ENCODE data around the gene DPYSL5.

The DPYSL5 gene

DNA sequence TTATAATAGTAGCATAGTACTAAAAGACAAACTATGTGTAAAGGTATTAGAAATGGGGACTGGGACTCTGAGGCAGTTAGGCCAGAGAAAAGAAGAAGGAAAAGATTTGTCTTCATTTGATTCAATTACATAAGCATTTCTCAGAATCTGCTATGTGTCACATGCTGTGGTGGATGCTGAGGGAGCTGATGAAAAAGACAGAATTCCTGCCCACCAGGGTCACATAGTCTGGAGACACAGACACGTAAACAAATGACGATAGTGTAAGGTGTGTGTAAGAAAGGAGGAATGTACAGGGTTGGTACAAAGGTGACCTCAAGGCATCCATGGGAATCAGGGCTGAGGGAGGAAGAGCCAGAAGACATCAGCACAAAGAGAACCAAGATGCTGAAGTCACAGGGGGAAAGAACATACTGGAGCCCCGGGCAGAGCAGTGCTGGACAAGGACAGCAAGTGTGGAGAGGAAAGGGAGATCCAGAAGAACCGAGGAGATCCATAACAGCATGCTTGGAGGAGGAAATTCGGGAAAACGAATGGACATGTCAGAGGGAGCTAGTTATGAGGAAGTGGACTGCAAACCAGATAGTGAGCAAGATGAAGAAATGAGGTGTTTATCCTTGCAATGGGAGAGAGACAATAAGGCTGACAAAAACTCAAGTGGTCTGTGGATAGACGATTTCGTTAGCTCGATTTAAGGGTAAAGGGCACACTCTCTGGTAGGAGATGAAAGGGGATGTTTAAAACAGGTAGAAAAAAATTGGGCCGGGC, 121.3 kb downstream of the DPYSL5 start:
- TF ChIP-seq POLR2AphosphoS5 (IDR thresholded peaks at IDR 0.05; ENCODE audit: low read depth, low read length) (no peak), SIN3A (IDR thresholded peaks at IDR 0.05; ENCODE audit: borderline replicate concordance, insufficient read depth, low read length) (no peak), TAF1 (IDR thresholded peaks at IDR 0.05; ENCODE audit: borderline replicate concordance, insufficient read depth, low read length) (no peak), FOXP2 (optimal IDR thresholded peaks at IDR 0.05; ENCODE audit: borderline replicate concordance, extremely low read depth, extremely low read length, insufficient read depth) (no peak)
- TF ChIP-seq, protein P1, sequence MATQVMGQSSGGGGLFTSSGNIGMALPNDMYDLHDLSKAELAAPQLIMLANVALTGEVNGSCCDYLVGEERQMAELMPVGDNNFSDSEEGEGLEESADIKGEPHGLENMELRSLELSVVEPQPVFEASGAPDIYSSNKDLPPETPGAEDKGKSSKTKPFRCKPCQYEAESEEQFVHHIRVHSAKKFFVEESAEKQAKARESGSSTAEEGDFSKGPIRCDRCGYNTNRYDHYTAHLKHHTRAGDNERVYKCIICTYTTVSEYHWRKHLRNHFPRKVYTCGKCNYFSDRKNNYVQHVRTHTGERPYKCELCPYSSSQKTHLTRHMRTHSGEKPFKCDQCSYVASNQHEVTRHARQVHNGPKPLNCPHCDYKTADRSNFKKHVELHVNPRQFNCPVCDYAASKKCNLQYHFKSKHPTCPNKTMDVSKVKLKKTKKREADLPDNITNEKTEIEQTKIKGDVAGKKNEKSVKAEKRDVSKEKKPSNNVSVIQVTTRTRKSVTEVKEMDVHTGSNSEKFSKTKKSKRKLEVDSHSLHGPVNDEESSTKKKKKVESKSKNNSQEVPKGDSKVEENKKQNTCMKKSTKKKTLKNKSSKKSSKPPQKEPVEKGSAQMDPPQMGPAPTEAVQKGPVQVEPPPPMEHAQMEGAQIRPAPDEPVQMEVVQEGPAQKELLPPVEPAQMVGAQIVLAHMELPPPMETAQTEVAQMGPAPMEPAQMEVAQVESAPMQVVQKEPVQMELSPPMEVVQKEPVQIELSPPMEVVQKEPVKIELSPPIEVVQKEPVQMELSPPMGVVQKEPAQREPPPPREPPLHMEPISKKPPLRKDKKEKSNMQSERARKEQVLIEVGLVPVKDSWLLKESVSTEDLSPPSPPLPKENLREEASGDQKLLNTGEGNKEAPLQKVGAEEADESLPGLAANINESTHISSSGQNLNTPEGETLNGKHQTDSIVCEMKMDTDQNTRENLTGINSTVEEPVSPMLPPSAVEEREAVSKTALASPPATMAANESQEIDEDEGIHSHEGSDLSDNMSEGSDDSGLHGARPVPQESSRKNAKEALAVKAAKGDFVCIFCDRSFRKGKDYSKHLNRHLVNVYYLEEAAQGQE (IDR thresholded peaks at IDR 0.05; ENCODE audit: insufficient read depth in 1 of 2, low read depth in 2 of 2, low read length in 2 of 2): no peak

DNA sequence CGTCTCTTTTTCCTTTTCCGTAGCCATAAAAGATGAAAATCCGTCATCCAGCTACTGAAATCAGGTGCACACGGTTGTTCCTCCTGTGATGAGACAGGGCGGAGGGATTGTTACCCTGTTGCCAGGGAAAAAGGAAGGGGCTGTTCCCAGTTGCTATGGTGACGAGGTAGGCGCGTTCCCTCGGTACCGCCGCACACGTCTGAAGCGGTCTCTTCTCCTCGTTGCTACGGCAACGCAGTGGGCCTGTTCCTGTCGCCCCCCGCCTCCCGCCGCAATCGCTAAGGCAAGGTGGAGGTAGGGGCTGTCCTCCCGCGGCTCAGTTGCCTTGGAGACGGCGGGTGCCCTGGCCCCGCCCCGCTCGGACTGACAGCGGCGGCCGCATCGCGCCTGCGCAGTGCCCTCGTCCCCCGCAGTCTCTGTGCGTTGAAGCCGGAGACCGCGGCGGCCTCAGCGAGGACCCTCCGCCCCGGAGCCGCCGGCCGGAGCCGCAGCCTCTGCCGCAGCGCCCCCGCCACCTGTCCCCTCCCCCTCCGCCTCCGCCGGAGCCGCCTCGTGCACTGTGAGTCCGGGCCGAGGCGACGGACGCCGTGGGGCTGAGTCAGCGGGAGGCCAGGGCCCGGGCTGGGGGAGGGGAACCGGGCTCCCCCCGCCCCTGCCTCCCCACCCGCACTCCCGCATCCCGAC, 122.5 kb downstream of the DPYSL5 start, which contains the start of gene MAPRE3:
Gene MAPRE3, plus strand, starts transcription at position 394 of the 684 bp plus-strand sequence. CDS start 51,582 bp downstream, outside the sequence.
- no peak for TF ChIP-seq SIN3A (IDR thresholded peaks at IDR 0.05; ENCODE audit: borderline replicate concordance, insufficient read depth, low read length)
- peak; percentile 60 for TF ChIP-seq FOXP2 (optimal IDR thresholded peaks at IDR 0.05; ENCODE audit: borderline replicate concordance, extremely low read depth, extremely low read length, insufficient read depth)
- TF ChIP-seq TAF1 (IDR thresholded peaks at IDR 0.05; ENCODE audit: borderline replicate concordance, insufficient read depth, low read length): no peak
- TF ChIP-seq POLR2AphosphoS5 (IDR thresholded peaks at IDR 0.05; ENCODE audit: low read depth, low read length): no peak
- TF ChIP-seq, protein P1 (IDR thresholded peaks at IDR 0.05; ENCODE audit: insufficient read depth in 1 of 2, low read depth in 2 of 2, low read length in 2 of 2): no peak

DNA sequence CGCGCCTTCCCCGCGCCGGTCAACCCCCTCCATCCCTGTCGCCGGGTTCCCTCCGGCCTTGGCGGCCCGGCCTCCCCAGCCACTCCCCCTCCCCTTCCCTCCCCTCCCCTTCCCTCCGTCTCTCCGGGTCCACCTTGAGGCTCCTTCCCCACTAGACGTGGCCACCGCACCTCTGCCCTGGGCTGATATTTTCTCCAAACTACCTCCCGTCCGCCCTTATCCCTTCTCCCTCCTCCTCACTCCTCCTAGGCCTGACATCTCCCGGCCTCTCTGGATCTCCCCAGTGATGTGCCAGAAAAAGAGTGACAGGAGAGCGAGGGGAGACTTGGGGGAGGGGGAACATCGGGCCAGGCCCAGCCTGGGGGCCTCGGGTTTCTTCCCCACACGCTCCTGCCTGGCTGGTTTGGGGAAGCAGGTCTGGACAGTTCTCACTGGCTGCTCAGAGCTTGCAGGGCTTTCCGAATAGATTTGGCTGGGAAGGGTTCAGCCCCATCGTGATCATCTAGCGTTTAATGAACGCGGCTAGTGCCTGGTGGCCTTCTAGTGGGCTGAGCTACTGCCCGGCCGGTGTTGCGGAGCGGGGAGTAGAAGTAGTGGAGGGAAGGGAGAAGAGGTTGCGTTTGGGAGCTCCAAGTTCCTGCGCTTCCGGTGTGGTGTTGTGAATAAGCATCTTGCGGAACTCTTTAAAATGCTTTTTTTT, 123.1 kb downstream of the DPYSL5 start:
- TF ChIP-seq SIN3A (IDR thresholded peaks at IDR 0.05; ENCODE audit: borderline replicate concordance, insufficient read depth, low read length): no peak
- TF ChIP-seq, protein P1 (IDR thresholded peaks at IDR 0.05; ENCODE audit: insufficient read depth in 1 of 2, low read depth in 2 of 2, low read length in 2 of 2): no peak
- no peak for TF ChIP-seq FOXP2 (optimal IDR thresholded peaks at IDR 0.05; ENCODE audit: borderline replicate concordance, extremely low read depth, extremely low read length, insufficient read depth)
- TF ChIP-seq TAF1 (IDR thresholded peaks at IDR 0.05; ENCODE audit: borderline replicate concordance, insufficient read depth, low read length): no peak
- TF ChIP-seq POLR2AphosphoS5 (IDR thresholded peaks at IDR 0.05; ENCODE audit: low read depth, low read length): no peak

DNA sequence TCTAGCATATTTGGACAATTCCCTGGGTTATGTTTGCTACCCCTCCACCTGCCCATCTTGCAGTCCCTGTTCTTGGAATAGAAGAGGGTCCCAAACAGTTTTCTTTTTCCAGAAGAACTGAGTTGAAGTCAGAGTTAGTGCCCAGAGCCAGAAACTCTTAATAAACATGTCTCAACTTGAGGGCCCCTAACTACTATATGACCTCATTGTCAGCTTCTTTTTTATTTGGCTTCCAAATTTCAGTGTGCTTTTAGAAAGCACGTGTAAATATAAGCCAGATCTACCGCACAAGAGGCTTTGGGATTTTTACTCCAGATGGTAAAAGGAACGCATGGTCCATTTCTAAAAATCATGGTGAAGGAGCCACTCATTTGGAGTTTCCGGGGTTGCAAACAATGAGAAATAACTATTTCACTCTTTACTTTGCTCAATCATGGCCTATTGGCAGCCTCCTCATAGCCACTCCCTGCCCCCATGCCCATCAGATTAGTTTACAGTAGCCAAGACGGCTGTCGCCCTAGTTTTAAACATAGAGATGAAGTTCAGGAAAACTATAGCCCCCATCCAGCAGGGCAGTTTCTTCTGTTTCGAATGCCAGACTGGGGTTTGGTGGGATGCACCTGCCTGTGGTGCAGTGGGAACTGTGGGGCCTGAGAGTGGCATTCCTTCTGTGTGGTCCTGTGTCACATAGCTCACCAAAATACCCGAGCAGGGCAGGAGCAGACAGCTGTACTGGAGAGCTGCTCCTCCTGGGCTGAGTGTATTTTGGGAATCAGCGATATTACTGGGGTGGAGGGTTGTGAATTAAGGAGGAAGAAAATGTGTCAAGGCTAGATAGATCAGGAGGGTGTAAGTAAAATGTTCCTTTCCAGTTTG, 124.2 kb downstream of the DPYSL5 start:
- no peak for TF ChIP-seq FOXP2 (optimal IDR thresholded peaks at IDR 0.05; ENCODE audit: borderline replicate concordance, extremely low read depth, extremely low read length, insufficient read depth)
- TF ChIP-seq TAF1 (IDR thresholded peaks at IDR 0.05; ENCODE audit: borderline replicate concordance, insufficient read depth, low read length): no peak

All from PFSK-1 (cell line).